Mucosa of descending colon (tissue), 3 donors: Measurements from ENCODE around the gene FARP2. TPM values are rescaled to one million over a fixed set of nuclear protein-coding genes. Genes with fewer than 3 reads are reported as not detected.

Source experiments
- ATAC-seq: fragments of 200-7000 bp; cut with Tn5 transposase; one replicate; pipeline ENCODE4 v1.9.1; 2020; ENCODE audit warnings: mild to moderate bottlenecking, moderate library complexity
- DNase-seq, 3 donors: peaks; one replicate each; pipeline ENCODE4 v3.0.0-alpha.2; 2020
- H3K36me3 ChIP-seq: fragments of 200-600 bp; one replicate; pipeline ENCODE4 v1.8.0; 2021; ENCODE audit warnings: low read depth, mild to moderate bottlenecking
- H3K4me1 ChIP-seq: fragments of 200-600 bp; one replicate; pipeline ENCODE4 v1.8.0; 2021; ENCODE audit warnings: low read depth, mild to moderate bottlenecking
- H3K4me3 ChIP-seq: fragments of 200-600 bp; one replicate; pipeline ENCODE4 v1.8.0; 2021; ENCODE audit warnings: mild to moderate bottlenecking
- H3K9me3 ChIP-seq: fragments of 200-600 bp; one replicate; pipeline ENCODE4 v1.8.0; 2021; ENCODE audit warnings: mild to moderate bottlenecking
- intact Hi-C, 2 donors: fragments of 100-400 bp; cut with DNase I in 1 of 2; cut with micrococcal nuclease in 1 of 2; formaldehyde crosslinking; loops; one replicate each; pipeline versions ENCODE4 v1.11.0 to v1.11.1; 2022; cut with DNase I, micrococcal nuclease
- total RNA-seq, 3 donors: library from RNA; stranded (reverse); fragmentation: NEBNext Ultra II Directional in 2 of 3; extraction: Animal tissue kit (Norgen Biotek cat#: 25700) in 2 of 3; gene quantifications; one replicate each; pipeline versions ENCODE4 v1.2.1 to v1.2.4, GENCODE V29; 2021 to 2023
- TF ChIP-seq, protein P1 (sequence below): fragments of 200-600 bp; IDR thresholded peaks from one replicate; pipeline ENCODE4 v1.8.0; 2022; ENCODE audit warnings: antibody characterized with exemption, mild to moderate bottlenecking
- donor health status: DM: no; HTN: no; CAD: no; lungs with moderate emphysema.
- donor health status: DM: no; HTN: no; CAD: no.
- donor health status: DM: no; HTN: yes; CAD: no.

The FARP2 gene
- total RNA-seq, 3 donors from 2014 or later, result 98.1 to 163 (median 109) TPM

DNA sequence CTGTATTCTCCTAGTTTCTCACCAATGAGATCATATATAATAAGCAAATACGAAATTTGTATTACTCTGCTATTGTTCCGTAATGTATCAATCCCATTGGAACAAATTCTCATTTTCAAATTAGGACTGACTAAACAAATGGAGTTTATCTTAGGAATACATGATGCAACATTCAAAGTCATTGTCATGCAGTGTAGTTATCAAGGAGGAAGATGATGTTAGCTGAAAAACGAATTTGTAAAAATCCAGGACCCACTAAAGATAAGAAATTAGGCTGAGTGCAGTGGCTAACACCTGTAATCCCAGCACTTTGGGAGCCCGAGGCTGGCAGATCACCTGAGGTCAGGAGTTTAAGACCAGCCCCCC is 25.5 kb upstream of the FARP2 start:
- ATAC-seq, result no peak
- intact Hi-C loops, result no loop called here
- no peaks in the 10 kb centered on the region for H3K36me3 ChIP-seq

DNA sequence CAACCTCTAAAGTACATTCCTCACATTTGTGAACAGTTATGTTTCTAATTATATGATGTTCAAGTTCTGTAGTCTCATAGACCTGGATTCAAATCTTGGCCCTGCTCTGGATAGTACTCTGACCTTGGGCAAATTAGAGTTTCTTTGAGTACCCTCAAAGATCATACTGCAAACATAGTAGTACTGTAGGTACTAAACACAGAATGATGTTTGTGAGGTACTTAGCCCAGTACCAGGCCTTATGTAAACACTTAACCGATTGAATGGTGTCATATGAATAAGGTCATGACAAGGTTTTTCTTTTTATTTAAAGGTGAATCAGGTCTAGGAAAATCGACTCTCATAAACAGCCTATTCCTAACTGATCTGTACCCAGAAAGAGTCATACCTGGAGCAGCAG is 21.3 kb upstream of the FARP2 start:
- peaks cover 5% of the 10 kb centered on the region for H3K36me3 ChIP-seq
- no peak for ATAC-seq

More for the DNA sequence above, 25.5 kb upstream of the FARP2 start:
- Histone ChIP-seq H3K4me1 (no peaks in the 10 kb centered on the region), H3K9me3 (no peaks in the 10 kb centered on the region), H3K4me3 (no peak overlapping the region)
- DNase-seq, result no peak
- TF ChIP-seq, protein P1, sequence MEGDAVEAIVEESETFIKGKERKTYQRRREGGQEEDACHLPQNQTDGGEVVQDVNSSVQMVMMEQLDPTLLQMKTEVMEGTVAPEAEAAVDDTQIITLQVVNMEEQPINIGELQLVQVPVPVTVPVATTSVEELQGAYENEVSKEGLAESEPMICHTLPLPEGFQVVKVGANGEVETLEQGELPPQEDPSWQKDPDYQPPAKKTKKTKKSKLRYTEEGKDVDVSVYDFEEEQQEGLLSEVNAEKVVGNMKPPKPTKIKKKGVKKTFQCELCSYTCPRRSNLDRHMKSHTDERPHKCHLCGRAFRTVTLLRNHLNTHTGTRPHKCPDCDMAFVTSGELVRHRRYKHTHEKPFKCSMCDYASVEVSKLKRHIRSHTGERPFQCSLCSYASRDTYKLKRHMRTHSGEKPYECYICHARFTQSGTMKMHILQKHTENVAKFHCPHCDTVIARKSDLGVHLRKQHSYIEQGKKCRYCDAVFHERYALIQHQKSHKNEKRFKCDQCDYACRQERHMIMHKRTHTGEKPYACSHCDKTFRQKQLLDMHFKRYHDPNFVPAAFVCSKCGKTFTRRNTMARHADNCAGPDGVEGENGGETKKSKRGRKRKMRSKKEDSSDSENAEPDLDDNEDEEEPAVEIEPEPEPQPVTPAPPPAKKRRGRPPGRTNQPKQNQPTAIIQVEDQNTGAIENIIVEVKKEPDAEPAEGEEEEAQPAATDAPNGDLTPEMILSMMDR, result no peak

DNA sequence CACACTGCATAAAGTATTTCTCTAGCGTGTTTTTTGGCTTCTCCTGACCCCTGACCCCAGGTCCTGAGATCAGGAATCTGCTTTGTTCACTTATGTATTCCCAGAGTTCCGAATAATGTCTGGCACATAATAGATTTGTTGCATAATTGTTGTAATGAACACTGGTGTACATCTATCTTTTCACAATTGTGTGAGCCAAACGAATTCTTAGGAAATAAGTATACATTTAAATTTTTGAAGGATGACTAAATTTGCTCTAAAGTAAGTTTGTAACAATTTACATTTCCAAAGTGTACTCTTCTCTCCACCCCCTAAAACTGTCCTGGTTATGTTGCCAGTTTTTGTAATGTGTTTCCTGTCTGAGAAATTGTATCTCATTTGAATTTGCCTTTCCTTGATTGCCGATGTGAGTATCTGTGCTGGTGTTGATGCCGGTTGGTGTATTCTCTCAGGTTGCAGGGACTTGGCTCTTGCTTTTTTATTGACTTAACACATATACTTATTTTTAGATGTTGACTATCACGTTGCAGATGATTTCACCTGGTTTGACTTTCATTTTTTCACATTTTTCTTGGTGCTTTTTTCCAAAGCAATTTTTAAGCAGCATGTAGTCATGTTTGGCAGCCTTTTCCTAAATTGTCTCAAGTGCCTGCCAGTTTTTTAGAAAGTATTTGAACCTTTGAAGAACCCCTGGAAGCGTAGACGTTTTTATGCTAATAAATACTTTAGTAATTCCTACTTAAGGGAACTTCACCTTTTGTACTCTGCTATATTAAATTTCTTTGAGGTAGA is 16.1 kb upstream of the FARP2 start:
- DNase-seq (no peak), ATAC-seq (no peak)
- H3K9me3 ChIP-seq, result no peaks in the 10 kb centered on the region
- TF ChIP-seq, protein P1, result no peak
- peaks cover 16% of the 10 kb centered on the region for H3K4me1 ChIP-seq
- H3K36me3 ChIP-seq, result peaks cover 5% of the 10 kb centered on the region
- intact Hi-C loops, result no loop called here
- H3K4me3 ChIP-seq, result no peak overlapping the region

More for the DNA sequence above, 21.3 kb upstream of the FARP2 start:
- TF ChIP-seq, protein P1, result no peak
- peaks cover 4% of the 10 kb centered on the region for H3K4me1 ChIP-seq
- H3K9me3 ChIP-seq, result no peaks in the 10 kb centered on the region
- no peak for DNase-seq
- no peak overlapping the region for H3K4me3 ChIP-seq
- intact Hi-C loops, result no loop called here

DNA sequence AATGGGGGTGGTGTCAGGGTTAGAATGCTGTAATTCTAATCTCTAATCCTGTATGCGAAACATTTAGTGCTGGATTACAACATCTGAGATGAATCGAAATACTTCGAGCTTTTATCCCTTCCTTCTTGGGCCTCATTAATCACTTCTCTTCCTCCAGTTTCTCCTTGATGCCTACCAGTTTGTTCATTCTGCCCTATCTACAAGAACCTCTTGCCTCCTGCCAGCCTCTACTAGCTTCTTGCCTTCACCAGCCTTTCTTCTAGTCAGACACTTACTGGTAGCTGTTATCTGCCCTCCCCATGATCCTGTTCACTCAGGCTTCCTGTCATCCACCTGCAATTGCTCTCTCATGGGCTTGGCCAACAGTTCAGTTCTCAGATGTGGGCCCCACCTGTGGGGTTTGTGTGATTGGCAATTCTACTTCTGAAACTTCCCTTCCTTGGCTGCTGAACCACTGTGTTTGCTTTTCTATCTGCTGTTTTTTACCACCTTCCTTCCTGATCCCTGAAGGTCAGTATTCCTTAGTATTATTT is 15.4 kb upstream of the FARP2 start:
- ATAC-seq (peak; percentile 79), DNase-seq (no peak)
- Histone ChIP-seq H3K4me3 (no peak overlapping the region), H3K4me1 (peaks cover 16% of the 10 kb centered on the region), H3K36me3 (peaks cover 5% of the 10 kb centered on the region), H3K9me3 (no peaks in the 10 kb centered on the region)
- TF ChIP-seq, protein P1, result no peak
- intact Hi-C loops, result no loop called here

DNA sequence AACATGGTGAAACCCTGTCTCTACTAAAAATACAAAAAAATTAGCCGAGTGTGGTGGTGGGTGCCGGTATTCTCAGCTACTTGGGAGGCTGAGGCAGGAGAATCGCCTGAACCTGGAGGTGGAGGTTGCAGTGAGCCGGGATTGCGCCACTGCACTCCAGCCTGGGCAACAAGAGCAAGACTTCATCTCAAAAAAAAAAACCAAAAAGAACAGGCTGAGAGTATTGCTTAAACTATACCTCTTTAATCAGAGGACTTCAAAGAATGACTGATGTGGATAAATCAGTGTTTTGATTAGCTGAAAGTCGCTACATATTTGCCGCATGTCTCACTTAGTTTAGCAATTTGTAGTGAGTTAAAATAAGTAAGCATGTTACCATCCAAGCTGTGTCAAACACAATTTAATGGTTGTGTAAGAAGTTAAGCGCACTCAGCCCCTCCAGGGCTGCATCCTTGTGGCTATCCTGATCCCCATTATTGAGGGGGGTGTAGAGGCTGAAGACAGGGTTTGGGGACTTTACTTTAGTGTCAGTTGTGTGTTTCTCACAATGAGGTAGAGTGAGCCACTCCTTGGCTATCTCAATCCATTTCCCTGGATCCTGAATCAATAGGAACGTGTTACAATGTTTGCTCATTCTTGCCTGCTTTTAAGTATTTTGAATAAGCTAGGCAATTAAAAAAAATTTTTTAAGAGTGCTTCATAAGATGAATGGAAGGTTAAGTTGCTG is 11.0 kb upstream of the FARP2 start:
- Histone ChIP-seq H3K4me3 (no peak overlapping the region), H3K9me3 (no peaks in the 10 kb centered on the region), H3K4me1 (peaks cover 12% of the 10 kb centered on the region), H3K36me3 (peaks cover 5% of the 10 kb centered on the region)
- DNase-seq (no peak), ATAC-seq (no peak)
- intact Hi-C loops, result no loop called here
- TF ChIP-seq, protein P1, result no peak
